ENCODE measurements around the gene RASA1. TPM values are rescaled to one million over a fixed set of nuclear protein-coding genes. Genes with fewer than 3 reads are reported as not detected.

The RASA1 gene
- total RNA-seq, 1 experiment from 2014 or later, result 23.9 TPM

GRCh38 chr5:87403899-87404298, 136.2 kb downstream of the RASA1 start:
- H3K4me1 ChIP-seq (ENCODE audit: control insufficient read depth in 1 of 2, insufficient read depth in 2 of 2, low read length in 2 of 2), result no peaks in the 10 kb centered on the region
- H4K20me1 ChIP-seq (ENCODE audit: insufficient read depth), result no peaks in the 10 kb centered on the region
- intact Hi-C loops (cut with micrococcal nuclease), result no loop called here
- H2AFZ ChIP-seq (ENCODE audit: low read depth, low read length, poor library complexity, severe bottlenecking), result no peak overlapping the region
- H3K9ac ChIP-seq (ENCODE audit: low read length), result no peak overlapping the region
- ATAC-seq (no peak), DNase-seq (ENCODE audit: low read depth, low spot score) (no peak)
- H3K27me3 ChIP-seq (ENCODE audit: insufficient read depth, low read length), result no peaks in the 10 kb centered on the region
- ChIA-PET POLR2A (no interaction called here), CTCF (no interaction called here), RAD21 (ENCODE audit: low non-redundant PET in 1 of 2, low total read pairs in 2 of 2, uncharacterized antibody in 2 of 2, unreplicated experiment in 2 of 2) (no interaction called here)
- TF ChIP-seq SRF (IDR thresholded peaks at IDR 0.05; ENCODE audit: low read depth), result no peak
- no peak for TF ChIP-seq ZNF274 (IDR thresholded peaks at IDR 0.05; ENCODE audit: low read depth, low read length)
- TF ChIP-seq REST (IDR thresholded peaks at IDR 0.05; ENCODE audit: low read depth), result no peak
- TF ChIP-seq ZFX (IDR thresholded peaks at IDR 0.05), result no peak
- no peak for TF ChIP-seq ELF1 (IDR thresholded peaks at IDR 0.05; ENCODE audit: borderline replicate concordance, low read depth)
- no peak for TF ChIP-seq EZH2phosphoT487 (IDR thresholded peaks at IDR 0.05; ENCODE audit: borderline replicate concordance)
- no peak for TF ChIP-seq JUND (IDR thresholded peaks at IDR 0.05)
- no peak for TF ChIP-seq CEBPB (IDR thresholded peaks at IDR 0.05; ENCODE audit: low read depth)
- no peak for TF ChIP-seq EGR1 (IDR thresholded peaks at IDR 0.05; ENCODE audit: low read depth)
- no peak for TF ChIP-seq ATF3 (IDR thresholded peaks at IDR 0.05)
- no peak for TF ChIP-seq ZBTB33 (IDR thresholded peaks at IDR 0.05; ENCODE audit: extremely low read depth, insufficient replicate concordance, low read length)
- TF ChIP-seq FOSL1 (IDR thresholded peaks at IDR 0.05; ENCODE audit: low read depth), result no peak
- TF ChIP-seq EZH2 (IDR thresholded peaks at IDR 0.05), result no peak
- TF ChIP-seq TCF7L2 (IDR thresholded peaks at IDR 0.05; ENCODE audit: borderline replicate concordance, extremely low read depth, insufficient read depth, insufficient read length), result no peak
- TF ChIP-seq POLR2A (IDR thresholded peaks at IDR 0.05; ENCODE audit: borderline replicate concordance, extremely low read depth, insufficient read depth, insufficient read length), result no peak
- no peak for TF ChIP-seq YY1 (IDR thresholded peaks at IDR 0.05; ENCODE audit: extremely low read depth, insufficient replicate concordance, low read depth, low read length)
- TF ChIP-seq SIN3A (IDR thresholded peaks at IDR 0.05; ENCODE audit: low read depth), result no peak
- TF ChIP-seq RAD21 (IDR thresholded peaks at IDR 0.05; ENCODE audit: low read depth), result no peak
- no peak for TF ChIP-seq SP1 (IDR thresholded peaks at IDR 0.05; ENCODE audit: low read depth)
- no peak for TF ChIP-seq POLR2AphosphoS5 (IDR thresholded peaks at IDR 0.05; ENCODE audit: low read depth, low read length)
- H3K36me3 ChIP-seq (ENCODE audit: control insufficient read depth in 1 of 2, insufficient read depth in 2 of 2, low read length in 2 of 2), result peaks cover 80 to 84% of the 10 kb centered on the region in 2 experiments
- no peak overlapping the region for H3K27ac ChIP-seq (ENCODE audit: low read depth, low read length)
- H3K4me2 ChIP-seq (ENCODE audit: low read length), result no peak overlapping the region
- H3K9me3 ChIP-seq (ENCODE audit: control insufficient read depth in 1 of 2, insufficient read depth in 1 of 2, low read depth in 1 of 2, low read length in 2 of 2), result no peaks in the 10 kb centered on the region
- BruUV-seq (replicated peaks), result no TSS peak
- no peaks in the 10 kb centered on the region for H3K9me2 ChIP-seq (ENCODE audit: insufficient read depth)
- H3K4me3 ChIP-seq (replicated peaks in 1 of 2; ENCODE audit: low read depth in 1 of 2, low read length in 2 of 2), result no peak overlapping the region
- H3K79me2 ChIP-seq (ENCODE audit: insufficient read depth, low read length), result peaks cover 75% of the 10 kb centered on the region

Data from HCT116 (cell line).